Transverse colon (tissue), 4 donors: ENCODE measurements around the gene NALF2. TPM values are rescaled to one million over a fixed set of nuclear protein-coding genes. Genes with fewer than 3 reads are reported as not detected.

ENCODE experiments used
- DNase-seq: peaks from one replicate; pipeline ENCODE4 v3.0.0-alpha.2; 2019
- H3K27ac ChIP-seq, 4 donors: fragments of 200-600 bp; sonication (generic); 2 replicates each; pipeline ENCODE4 v1.5.1; 2016 to 2018; ENCODE audit warnings: inconsistent platforms in 4 of 4
- H3K27me3 ChIP-seq: fragments of 200-600 bp; sonication (generic); 2 replicates; pipeline ENCODE4 v1.5.1; 2017; ENCODE audit warnings: inconsistent platforms
- H3K36me3 ChIP-seq, 4 donors: fragments of 200-600 bp; sonication (generic); 2 replicates each; pipeline ENCODE4 v1.5.1; 2017 to 2019; ENCODE audit warnings: inconsistent platforms in 4 of 4
- H3K4me1 ChIP-seq, 4 donors: fragments of 200-600 bp; sonication (generic); 2 replicates each; pipeline ENCODE4 v1.5.1; 2017 to 2020; ENCODE audit warnings: inconsistent platforms in 4 of 4
- H3K4me3 ChIP-seq, 4 donors: fragments of 200-600 bp; sonication (generic); 1 replicate in 1 of 4; 2 replicates in 3 of 4; pipeline versions ENCODE4 v1.5.1 to v1.6.1; 2017 to 2019; ENCODE audit warnings: inconsistent platforms in 4 of 4
- H3K9me3 ChIP-seq, 2 donors: fragments of 200-600 bp; sonication (generic); 2 replicates each; pipeline ENCODE4 v1.5.1; 2017 to 2019; ENCODE audit warnings: inconsistent platforms in 2 of 2
- CTCF ChIP-seq, 5 experiments: fragments of 200-600 bp in 3 of 5; fragments of 450-650 bp in 2 of 5; sonication (generic) in 3 of 5; IDR thresholded peaks; 1 replicate in 2 of 5; 2 replicates in 3 of 5; pipeline ENCODE4 v1.5.1; 2016 to 2017; ENCODE audit warnings: antibody characterized with exemption in 5 of 5, inconsistent platforms in 3 of 5, mild to moderate bottlenecking in 2 of 5, moderate library complexity in 1 of 5
- EP300 ChIP-seq: sonication (generic); formaldehyde crosslinking; IDR thresholded peaks from one replicate; pipeline ENCODE4 v1.6.1; 2017; ENCODE audit warnings: antibody characterized with exemption, low read depth
- POLR2A ChIP-seq: fragments of 450-650 bp; IDR thresholded peaks from one replicate; pipeline ENCODE4 v1.6.1; 2016; ENCODE audit warnings: antibody characterized with exemption, mild to moderate bottlenecking, moderate library complexity
- POLR2AphosphoS5 ChIP-seq, 3 donors: sonication (generic); formaldehyde crosslinking; IDR thresholded peaks; one replicate each; pipeline ENCODE4 v1.6.1; 2016; ENCODE audit warnings: antibody characterized with exemption in 3 of 3
- WGBS, 2 donors: methylation state at CpG; one replicate each; pipeline ENCODE4 v1.1.5; 2018; ENCODE audit warnings: low coverage in 1 of 2; 5-methylcytosine and 5-hydroxymethylcytosine counted together
- in situ Hi-C, 4 donors: fragments of 200-750 bp; cut with MboI; loops; one replicate each; pipeline versions ENCODE4 v1.15.0 to v1.15.1; 2017; ENCODE audit warnings: low sequenced_read_pairs in 3 of 4, low pct_ligation_motif_present in 1 of 4, low pct_unique_long_range_greater_than_20kb in 1 of 4
- intact Hi-C: fragments of 100-400 bp; cut with DNase I; formaldehyde crosslinking; loops from one replicate; pipeline ENCODE4 v1.15.1; 2023; ENCODE audit warnings: low total_unique reads
- total RNA-seq, 4 donors: library from RNA; depleted of rRNA; stranded (reverse); fragments of >200 nt; gene quantifications; one replicate each; pipeline ENCODE4 v1.1.0, GENCODE V29; 2016

The NALF2 gene
- total RNA-seq, 4 donors from 2014 or later, result 0.27 to 0.48 TPM; not detected in 2

- intact Hi-C loops, result no loop called here
Observed at GRCh38 chrX:69489625-69490024, 14.5 kb upstream of the NALF2 start.

GRCh38 chrX:69493193-69493592 is 10.9 kb upstream of the NALF2 start:
- in situ Hi-C loops, result loop anchor here in 1 of 4 donors (25.0 kb wide), 1 partner anchor 594 kb away; no protein-coding TSS in a partner anchor

More at GRCh38 chrX:69489625-69490024, 14.5 kb upstream of the NALF2 start:
- TF ChIP-seq CTCF (IDR thresholded peaks at IDR 0.05), result no peak
- TF ChIP-seq POLR2A, result no peak
- no peak for TF ChIP-seq EP300
- no peak for TF ChIP-seq POLR2AphosphoS5 (IDR thresholded peaks at IDR 0.05)
- Histone ChIP-seq H3K36me3 (no peaks in the 10 kb centered on the region), H3K27ac (no peak overlapping the region), H3K9me3 (no peaks in the 10 kb centered on the region), H3K4me3 (no peak overlapping the region), H3K27me3 (no peaks in the 10 kb centered on the region), H3K4me1 (no peaks in the 10 kb centered on the region)
- in situ Hi-C loops, result loop anchor here in 1 of 4 donors (25.0 kb wide), 1 partner anchor 598 kb away; no protein-coding TSS in a partner anchor
- DNase-seq, result no peak

GRCh38 chrX:69493766-69494165 is 10.4 kb upstream of the NALF2 start:
- TF ChIP-seq EP300 (no peak), POLR2AphosphoS5 (IDR thresholded peaks at IDR 0.05) (no peak), POLR2A (no peak), CTCF (IDR thresholded peaks at IDR 0.05) (no peak)
- no peaks in the 10 kb centered on the region for H3K27me3 ChIP-seq
- WGBS, 2 donors, result 47 to 100% methylated on average over 1 of the region's 1 CpG
- intact Hi-C loops, result no loop called here
- in situ Hi-C loops, result loop anchor here in 1 of 4 donors (25.0 kb wide), 1 partner anchor 594 kb away; no protein-coding TSS in a partner anchor
- DNase-seq, result no peak
- no peaks in the 10 kb centered on the region for H3K4me1 ChIP-seq
- no peaks in the 10 kb centered on the region for H3K36me3 ChIP-seq
- H3K4me3 ChIP-seq, result no peak overlapping the region
- no peak overlapping the region for H3K27ac ChIP-seq
- no peaks in the 10 kb centered on the region for H3K9me3 ChIP-seq

More at GRCh38 chrX:69493193-69493592, 10.9 kb upstream of the NALF2 start:
- H3K4me1 ChIP-seq, result no peaks in the 10 kb centered on the region
- TF ChIP-seq POLR2A (no peak), CTCF (IDR thresholded peaks at IDR 0.05) (peak in 4 of 5 experiments; percentile 26 to 42 (median 36))
- no peaks in the 10 kb centered on the region for H3K9me3 ChIP-seq
- no peaks in the 10 kb centered on the region for H3K27me3 ChIP-seq
- 24% methylated on average over 5 of the region's 5 CpGs; no CpG with 5 or more reads in 1 of the 2 donors for WGBS, 2 donors
- H3K27ac ChIP-seq, result no peak overlapping the region
- DNase-seq, result peak; percentile 22
- intact Hi-C loops, result no loop called here
- no peak overlapping the region for H3K4me3 ChIP-seq
- H3K36me3 ChIP-seq, result no peaks in the 10 kb centered on the region

GRCh38 chrX:69496183-69496582 is 7.9 kb upstream of the NALF2 start:
- no peak overlapping the region for H3K4me3 ChIP-seq
- intact Hi-C loops, result no loop called here
- 40% methylated on average over 1 of the region's 1 CpG; no CpG with 5 or more reads in 1 of the 2 donors for WGBS, 2 donors
- no peak for TF ChIP-seq POLR2A
- TF ChIP-seq POLR2AphosphoS5 (IDR thresholded peaks at IDR 0.05), result no peak
- TF ChIP-seq CTCF (IDR thresholded peaks at IDR 0.05), result no peak
- no peak for TF ChIP-seq EP300
- no peaks in the 10 kb centered on the region for H3K36me3 ChIP-seq
- no peaks in the 10 kb centered on the region for H3K9me3 ChIP-seq
- no peak for DNase-seq
- no peaks in the 10 kb centered on the region for H3K27me3 ChIP-seq
- in situ Hi-C loops, result loop anchor here in 1 of 4 donors (25.0 kb wide), 1 partner anchor 591 kb away; no protein-coding TSS in a partner anchor
- H3K4me1 ChIP-seq, result no peaks in the 10 kb centered on the region
- no peak overlapping the region for H3K27ac ChIP-seq
